ENCODE measurements around the gene HAUS8.

GRCh38 chr19:17006579-17006978 lies 68.7 kb downstream of the HAUS8 start:
- TF ChIP-seq CTCF (IDR thresholded peaks at IDR 0.05; ENCODE audit: low read depth, low read length, poor library complexity, severe bottlenecking): no peak
- TF ChIP-seq EZH2phosphoT487 (IDR thresholded peaks at IDR 0.05; ENCODE audit: borderline replicate concordance, low read length): no peak
